ENCODE measurements around the gene LTBP1. TPM values are rescaled to one million over a fixed set of nuclear protein-coding genes. Genes with fewer than 3 reads are reported as not detected.

LTBP1 gene
- total RNA-seq, 2 donors from 2014 or later: 25.9 to 99.8 TPM

GRCh38 chr2:33370636-33371265 lies 424.0 kb downstream of the LTBP1 start:
- TF ChIP-seq POLR2AphosphoS5 (IDR thresholded peaks at IDR 0.05): no peak
- TF ChIP-seq POLR2A (IDR thresholded peaks at IDR 0.05): no peak
- TF ChIP-seq, protein P1, sequence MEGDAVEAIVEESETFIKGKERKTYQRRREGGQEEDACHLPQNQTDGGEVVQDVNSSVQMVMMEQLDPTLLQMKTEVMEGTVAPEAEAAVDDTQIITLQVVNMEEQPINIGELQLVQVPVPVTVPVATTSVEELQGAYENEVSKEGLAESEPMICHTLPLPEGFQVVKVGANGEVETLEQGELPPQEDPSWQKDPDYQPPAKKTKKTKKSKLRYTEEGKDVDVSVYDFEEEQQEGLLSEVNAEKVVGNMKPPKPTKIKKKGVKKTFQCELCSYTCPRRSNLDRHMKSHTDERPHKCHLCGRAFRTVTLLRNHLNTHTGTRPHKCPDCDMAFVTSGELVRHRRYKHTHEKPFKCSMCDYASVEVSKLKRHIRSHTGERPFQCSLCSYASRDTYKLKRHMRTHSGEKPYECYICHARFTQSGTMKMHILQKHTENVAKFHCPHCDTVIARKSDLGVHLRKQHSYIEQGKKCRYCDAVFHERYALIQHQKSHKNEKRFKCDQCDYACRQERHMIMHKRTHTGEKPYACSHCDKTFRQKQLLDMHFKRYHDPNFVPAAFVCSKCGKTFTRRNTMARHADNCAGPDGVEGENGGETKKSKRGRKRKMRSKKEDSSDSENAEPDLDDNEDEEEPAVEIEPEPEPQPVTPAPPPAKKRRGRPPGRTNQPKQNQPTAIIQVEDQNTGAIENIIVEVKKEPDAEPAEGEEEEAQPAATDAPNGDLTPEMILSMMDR (IDR thresholded peaks at IDR 0.05): no peak
- Histone ChIP-seq H3K27ac (no peak overlapping the region), H3K36me3 (no peaks in the 10 kb centered on the region), H3K27me3 (replicated peaks; ENCODE audit: insufficient read depth) (no peaks in the 10 kb centered on the region), H3K4me1 (replicated peaks) (no peaks in the 10 kb centered on the region), H3K9me3 (no peaks in the 10 kb centered on the region), H3K4me3 (no peak overlapping the region)
- WGBS: 75% methylated on average over 8 of the region's 8 CpGs
- intact Hi-C loops (cut with DNase I): loop anchor here (5.0 to 10.0 kb wide), 2 partner anchors 333 to 596 kb away; no protein-coding TSS in a partner anchor
- DNase-seq (ENCODE audit: low spot score): no peak

- intact Hi-C loops (cut with DNase I): loop anchor here (5.0 to 10.0 kb wide), 2 partner anchors 334 to 597 kb away; no protein-coding TSS in a partner anchor
- 84% methylated on average over 8 of the region's 8 CpGs for WGBS
- Histone ChIP-seq H3K36me3 (no peaks in the 10 kb centered on the region), H3K27ac (no peak overlapping the region), H3K27me3 (replicated peaks; ENCODE audit: insufficient read depth) (no peaks in the 10 kb centered on the region), H3K4me3 (no peak overlapping the region), H3K4me1 (replicated peaks) (no peaks in the 10 kb centered on the region), H3K9me3 (no peaks in the 10 kb centered on the region)
- DNase-seq (ENCODE audit: low spot score): no peak
- TF ChIP-seq POLR2A (IDR thresholded peaks at IDR 0.05): no peak
- no peak for TF ChIP-seq POLR2AphosphoS5 (IDR thresholded peaks at IDR 0.05)
- TF ChIP-seq, protein P1 (IDR thresholded peaks at IDR 0.05): no peak
Measured at GRCh38 chr2:33371304-33372090, 424.7 kb downstream of the LTBP1 start.

DNA sequence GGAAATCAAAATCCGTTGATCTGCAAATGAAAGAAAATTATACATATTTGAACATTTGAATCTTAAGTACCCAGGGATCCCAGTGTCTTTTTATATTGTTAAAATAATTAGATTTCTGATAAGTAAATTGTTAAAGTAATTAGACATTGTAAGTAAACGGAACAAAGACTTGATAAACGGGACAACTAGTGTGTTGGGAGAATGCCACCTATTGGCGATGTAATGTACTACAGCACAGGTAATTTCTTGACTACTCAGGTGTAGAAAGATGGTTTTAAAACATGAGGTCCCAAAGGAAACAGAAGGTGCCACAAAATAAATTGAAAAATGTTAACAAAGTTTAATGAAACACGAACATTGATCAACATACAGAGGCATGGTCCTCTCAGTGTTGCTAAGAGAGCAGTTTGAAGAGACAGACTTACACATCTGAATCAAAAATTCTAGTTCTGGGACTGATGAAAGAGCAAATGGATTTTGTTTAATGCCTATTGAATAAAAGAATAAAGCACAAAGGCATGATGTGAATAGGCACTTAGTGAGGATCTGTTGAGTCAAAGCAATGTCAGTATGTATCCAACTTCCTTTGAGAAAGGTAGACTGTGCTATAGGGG lies 426.3 kb downstream of the LTBP1 start:
- Histone ChIP-seq H3K27ac (no peak overlapping the region), H3K9me3 (no peaks in the 10 kb centered on the region), H3K4me3 (no peak overlapping the region), H3K36me3 (no peaks in the 10 kb centered on the region), H3K4me1 (replicated peaks) (no peaks in the 10 kb centered on the region), H3K27me3 (replicated peaks; ENCODE audit: insufficient read depth) (no peaks in the 10 kb centered on the region)
- DNase-seq (ENCODE audit: low spot score): peak; percentile 39
- intact Hi-C loops (cut with DNase I): loop anchor here (5.0 to 10.0 kb wide), 2 partner anchors 336 to 598 kb away; no protein-coding TSS in a partner anchor
- WGBS: 26% methylated on average over 5 of the region's 5 CpGs
- TF ChIP-seq, protein P1 (IDR thresholded peaks at IDR 0.05): peak; percentile 44 to 77 (median 68)
- TF ChIP-seq POLR2A (IDR thresholded peaks at IDR 0.05): no peak

DNA sequence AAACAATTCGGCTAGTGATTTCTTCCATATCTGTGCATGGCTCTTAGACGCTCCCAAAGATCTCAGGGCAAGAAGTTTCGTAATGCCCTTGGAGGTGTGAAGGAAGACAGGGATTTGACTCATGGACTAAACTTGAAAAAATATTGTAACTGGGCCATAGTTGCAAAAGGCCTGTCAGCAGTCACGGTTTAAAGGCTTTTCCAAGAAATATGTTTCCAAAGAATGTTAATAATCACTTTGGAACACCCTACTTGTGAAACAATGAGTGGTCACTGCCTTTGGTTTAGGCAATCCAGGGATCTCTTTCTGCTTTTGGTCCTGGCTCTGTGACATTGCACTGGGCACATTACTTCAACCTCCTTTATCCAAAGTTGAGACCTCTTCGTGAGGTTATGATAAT lies 427.2 kb downstream of the LTBP1 start:
- H3K27me3 ChIP-seq (replicated peaks; ENCODE audit: insufficient read depth): no peaks in the 10 kb centered on the region
- TF ChIP-seq POLR2A (IDR thresholded peaks at IDR 0.05) (no peak), POLR2AphosphoS5 (IDR thresholded peaks at IDR 0.05) (no peak)
- TF ChIP-seq, protein P1 (IDR thresholded peaks at IDR 0.05): no peak
- no peaks in the 10 kb centered on the region for H3K36me3 ChIP-seq
- intact Hi-C loops (cut with DNase I): loop anchor here (5.0 to 10.0 kb wide), 2 partner anchors 337 to 599 kb away; no protein-coding TSS in a partner anchor
- H3K4me3 ChIP-seq: no peak overlapping the region
- 86% methylated on average over 5 of the region's 5 CpGs for WGBS
- no peak overlapping the region for H3K27ac ChIP-seq
- no peak for DNase-seq (ENCODE audit: low spot score)
- no peaks in the 10 kb centered on the region for H3K4me1 ChIP-seq (replicated peaks)
- H3K9me3 ChIP-seq: no peaks in the 10 kb centered on the region
